HG03457 (cell line): ENCODE data around the gene C1orf159.

ENCODE experiments used
- ATAC-seq: cut with Tn5 transposase; IDR thresholded peaks from one replicate; pipeline ENCODE4 v1.9.1; 2021; ENCODE audit warnings: moderate number of reproducible peaks; ENCODE audit not compliant: unreplicated experiment

Gene C1orf159

DNA sequence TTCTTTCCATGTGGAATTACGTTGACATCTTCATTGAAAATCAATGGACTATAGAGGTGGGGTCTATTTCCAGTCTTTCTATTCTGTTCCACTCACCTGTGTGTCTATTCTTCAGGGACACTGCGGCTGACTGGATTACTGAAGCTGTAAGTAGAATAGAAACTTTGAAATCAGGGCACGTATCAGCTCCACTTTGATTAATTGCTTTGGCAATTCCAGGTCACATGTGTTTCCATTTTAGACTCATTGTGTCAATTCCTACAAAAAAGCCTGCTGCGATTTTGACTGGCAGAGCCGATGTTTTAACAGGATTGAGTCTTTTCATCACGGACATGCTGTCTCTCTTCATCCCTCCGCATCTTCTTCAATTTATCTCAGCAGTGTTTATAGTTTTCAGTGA lies 20.9 kb downstream of the C1orf159 start:
- no peak for ATAC-seq

DNA sequence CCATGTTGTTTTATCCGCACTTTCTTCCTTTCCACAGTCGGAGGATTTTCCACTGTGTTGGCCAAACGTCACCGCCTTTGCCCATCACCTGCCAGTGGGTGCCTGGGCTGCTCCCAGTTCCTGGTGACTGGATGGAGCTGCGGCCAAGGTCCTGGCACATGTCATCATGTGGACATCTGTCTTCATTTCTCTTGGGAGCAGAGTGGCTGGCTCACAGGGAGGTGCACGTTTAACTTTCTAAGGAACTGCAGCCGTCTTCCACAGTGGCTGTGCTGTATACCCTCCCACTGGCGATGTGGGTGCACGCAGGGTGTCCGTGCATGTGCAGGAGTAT lies 22.3 kb downstream of the C1orf159 start:
- no peak for ATAC-seq

DNA sequence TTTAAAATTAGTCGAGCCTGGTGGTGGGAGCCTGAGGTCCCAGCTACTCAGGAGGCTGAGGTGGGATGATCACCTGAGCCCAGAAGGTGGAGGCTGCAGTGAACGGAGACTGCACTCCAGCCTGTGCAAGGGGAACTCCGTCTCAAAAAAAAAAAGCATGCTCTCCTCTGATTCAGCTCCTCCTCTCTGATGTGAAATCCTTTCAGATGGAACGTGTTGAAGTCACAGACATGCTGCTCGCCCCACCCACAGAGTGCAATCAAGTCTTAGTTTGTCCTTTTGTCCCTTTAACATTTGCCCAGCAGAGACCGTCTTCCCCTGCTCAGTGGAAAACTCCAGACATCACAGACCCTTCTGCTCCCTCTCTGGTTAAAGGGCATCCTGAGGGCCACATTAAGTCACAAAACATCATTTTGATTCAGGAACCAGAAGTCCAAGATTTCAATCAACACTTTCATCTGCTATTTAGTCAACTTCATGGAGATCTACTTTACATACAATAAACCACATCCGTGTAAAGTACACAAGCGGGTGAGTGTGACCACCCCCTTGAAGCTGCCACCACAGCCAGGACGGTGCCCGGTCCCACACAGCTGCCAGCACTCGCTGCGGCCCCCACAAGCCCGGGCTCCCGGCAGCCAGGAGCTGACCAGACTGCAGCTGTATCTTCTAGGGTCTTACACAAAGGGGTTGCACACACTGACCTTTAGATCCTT lies 22.8 kb downstream of the C1orf159 start:
- ATAC-seq, result no peak

DNA sequence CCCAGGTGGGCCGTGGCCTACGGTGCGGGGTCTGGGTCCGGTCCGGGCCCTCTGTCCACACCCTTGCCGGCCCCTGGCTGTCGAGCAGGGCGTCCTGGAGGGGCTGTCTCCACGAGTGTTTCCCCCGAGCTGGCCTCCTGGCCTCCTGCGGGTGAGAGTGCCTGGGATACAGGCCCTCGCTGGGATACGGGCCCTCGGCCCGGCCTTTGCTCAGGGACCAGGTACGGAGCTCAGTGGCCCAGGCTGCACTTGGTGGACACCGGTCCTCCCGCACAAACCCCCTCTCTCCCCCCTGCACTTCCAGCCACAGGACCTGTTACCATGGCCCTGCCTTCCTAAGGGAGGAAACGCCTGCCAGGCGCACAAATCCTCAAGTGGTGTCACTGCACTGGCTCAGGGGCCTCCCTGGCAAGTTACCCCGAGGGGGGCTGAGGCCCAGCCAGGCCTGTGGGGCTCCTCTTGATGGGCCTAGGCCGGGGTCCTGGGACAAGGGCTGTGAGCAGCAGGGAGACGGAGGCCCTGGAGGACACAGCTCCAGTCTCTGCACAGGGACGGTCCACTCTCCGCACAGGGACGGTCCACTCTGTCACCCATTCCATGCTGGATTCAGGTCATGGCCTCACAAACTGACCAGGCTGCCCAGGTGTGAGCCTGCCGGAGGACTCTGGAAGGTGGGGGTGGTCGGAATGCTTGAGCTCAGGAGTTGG lies 23.6 kb downstream of the C1orf159 start:
- ATAC-seq, result no peak

DNA sequence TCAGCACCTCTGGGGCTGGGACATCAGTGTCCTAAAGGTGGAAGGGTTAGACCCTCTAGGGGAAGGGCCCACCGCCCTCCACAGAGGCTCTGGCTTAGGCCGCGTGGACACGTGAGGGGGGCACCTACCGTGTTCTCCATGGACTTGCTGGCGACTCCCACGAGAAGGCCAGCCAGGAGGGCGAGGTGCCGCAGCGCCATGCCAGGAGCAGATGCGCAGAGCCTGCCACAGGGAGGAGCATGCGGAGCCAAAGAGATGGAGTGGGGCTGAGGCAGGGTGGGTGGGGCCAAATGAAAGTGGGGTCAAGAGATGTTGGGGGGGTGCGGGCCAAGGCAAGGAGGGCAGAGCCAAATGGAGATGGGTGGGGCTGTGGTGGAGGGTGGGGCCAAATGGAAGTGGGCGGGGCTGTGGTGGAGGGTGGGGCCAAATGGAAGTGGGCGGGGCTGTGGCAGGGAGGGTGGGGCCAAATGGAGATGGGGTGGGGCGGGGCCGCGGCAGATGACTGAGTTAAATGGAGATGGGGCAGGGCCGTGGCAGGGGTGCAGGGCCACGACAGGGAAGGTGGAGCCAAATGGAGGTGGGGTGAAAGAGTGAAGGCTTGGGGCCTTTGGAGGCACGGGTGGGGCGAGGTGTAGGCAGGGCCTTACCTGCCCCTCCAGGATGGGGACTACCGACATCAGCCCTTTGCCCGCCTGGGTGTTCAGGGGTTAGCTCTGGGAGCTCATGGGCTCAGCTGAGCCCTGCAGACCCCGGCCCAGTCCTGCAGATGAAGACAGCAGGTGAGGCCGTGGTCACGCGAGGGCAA lies 24.3 kb downstream of the C1orf159 start:
- ATAC-seq, result no peak

DNA sequence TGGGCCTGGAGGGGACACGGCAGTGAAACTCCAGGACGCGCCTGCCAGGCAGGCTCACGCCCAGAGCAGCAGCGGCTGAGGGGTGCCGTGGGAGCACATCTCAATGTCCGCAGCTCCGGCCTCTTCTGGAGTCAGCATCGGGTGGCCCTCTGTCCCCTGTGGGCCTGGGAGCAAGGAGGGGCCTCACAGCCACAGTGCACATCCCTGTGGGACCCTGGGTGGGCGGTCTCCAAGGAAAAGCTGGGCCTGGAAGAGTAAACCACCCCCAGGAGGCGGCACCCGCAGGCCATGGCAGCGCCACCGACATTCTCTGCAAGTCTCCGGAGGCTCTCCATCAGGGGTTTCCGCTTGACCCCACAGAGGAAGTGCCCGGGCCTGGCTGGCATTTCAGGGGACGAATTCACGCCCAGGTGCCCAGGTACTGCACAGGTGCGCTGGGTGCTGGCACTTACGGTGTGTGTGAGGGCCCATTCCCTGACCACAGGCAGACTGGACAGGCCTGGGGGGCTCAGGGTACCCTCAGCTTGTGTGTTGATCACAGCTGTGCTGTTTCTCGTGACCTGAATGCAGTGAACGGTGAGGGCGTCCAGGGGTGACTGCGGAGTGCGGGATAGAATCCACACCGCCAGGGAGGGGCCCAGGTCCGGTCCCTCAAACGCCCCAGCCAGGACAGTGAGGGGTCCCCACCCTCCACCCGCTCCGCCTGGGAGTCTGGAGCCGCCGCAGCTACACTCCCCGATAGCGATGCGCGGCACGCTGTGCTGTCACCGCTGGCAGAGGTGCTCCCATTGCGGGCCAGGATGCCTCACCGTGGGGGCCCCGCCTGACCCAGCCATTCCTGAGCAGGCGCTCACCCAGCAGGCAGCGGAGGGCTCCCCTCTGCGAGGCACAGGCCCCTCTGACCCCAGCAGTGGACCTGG lies 25.2 kb downstream of the C1orf159 start:
- no peak for ATAC-seq

DNA sequence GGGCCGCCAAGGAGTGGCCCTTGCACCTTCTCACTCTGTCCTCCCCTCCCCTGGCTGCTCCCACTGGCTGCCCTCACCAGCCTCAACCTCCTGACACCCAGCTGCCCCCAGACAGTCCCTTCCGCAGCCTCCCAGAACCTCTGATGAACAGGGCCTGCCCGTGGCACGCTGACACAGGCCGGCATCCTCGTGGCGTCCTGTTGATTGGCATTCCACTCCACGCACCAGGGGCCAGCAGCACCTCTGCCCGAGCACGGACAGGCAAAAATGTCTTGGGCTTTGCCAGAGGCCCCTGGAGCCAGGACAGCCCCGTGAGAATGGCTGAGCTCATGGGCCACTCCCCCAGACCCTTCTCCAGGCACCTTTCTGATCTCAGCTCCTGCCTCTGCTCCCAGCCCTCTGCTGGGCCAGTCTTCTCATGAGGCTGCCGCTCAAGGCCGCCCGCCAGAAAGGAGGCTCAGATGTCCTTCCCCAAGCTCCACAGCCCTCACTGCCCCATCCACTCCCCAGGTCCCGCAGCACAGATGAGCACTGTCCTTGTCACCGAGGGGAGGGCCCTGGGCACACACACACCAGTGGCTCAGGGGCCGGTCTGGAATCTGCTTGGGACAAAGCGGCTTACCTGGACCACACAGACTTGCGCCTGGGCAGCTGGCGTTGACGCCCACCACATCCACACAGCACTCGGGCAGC lies 26.0 kb downstream of the C1orf159 start:
- no peak for ATAC-seq

DNA sequence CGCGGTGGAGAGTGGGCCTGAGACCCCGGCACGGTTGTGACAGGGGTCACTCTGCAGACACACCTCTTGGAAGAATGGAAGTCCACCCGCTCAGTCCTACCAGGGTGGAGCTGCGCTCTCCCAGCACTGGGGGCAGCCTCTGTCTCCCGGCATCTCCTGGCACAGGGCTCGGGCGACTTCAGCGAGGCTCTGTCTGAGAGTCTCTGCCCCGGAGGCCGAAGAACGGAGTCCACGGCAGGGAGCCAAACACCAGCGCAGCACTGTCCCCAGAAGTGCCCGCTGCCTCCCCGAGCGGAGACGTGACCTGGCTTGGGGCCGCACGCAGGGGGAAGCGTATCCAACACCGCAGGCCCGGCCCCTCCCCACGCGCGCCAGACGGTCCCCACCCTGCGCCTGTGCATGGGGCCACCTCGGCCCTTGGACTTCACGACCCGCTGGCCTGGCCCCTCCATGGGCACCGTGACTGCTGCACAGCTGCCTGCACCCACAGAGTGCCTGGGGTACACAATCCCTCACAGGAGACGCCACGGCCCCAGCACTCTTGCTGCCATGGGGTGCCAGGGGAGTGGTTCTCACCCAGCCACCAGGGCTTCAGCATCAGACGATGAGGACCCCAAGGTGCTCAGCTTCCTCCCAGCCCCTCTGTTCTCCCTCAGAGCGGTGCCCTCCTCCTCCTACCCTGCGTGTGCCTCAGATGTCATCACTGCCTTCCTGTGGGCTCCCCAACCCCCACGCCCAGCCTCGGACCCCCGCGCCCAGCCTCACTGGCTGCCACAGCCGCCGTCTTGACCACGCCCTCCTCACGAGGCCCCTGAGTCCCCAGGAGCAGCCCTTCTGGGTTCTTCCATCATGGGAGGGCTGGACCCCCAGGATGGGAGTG lies 26.8 kb downstream of the C1orf159 start:
- no peak for ATAC-seq

DNA sequence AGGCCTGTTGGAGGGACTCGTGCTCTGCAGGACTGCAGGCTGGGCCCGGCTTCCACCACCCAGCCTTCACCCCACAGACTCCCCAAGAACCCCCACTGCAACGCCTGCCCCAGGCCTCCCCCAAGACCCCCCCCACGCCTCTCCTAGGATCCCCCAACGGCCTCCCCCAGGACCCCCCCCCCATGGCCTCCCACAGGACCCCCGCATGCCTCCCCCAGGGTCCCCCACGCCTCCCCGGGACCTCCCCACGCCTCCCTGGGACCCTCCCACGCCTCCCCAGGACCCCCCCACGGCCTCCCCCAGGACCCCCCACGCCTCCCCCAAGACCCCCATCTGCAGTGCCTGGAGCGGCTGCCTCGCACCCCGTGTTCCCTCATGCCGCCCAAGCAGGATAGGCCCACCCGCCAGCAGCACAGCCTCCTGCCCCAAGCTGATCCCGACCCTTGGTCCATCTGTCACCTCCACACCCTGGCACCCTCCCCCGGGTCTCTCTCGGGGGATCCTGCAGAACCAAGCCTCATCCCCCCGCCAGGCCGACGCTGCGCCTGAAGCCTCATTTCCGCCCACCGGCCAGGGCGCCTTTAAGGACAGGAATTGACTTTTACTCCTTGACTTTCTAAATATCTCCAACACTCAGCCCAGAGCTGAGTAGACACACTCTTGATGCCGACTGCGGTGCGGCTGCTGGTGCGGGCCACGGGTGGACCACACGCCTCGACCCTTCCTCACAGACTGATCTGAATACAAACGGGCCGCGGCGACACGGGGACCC lies 27.7 kb downstream of the C1orf159 start:
- ATAC-seq, result no peak

DNA sequence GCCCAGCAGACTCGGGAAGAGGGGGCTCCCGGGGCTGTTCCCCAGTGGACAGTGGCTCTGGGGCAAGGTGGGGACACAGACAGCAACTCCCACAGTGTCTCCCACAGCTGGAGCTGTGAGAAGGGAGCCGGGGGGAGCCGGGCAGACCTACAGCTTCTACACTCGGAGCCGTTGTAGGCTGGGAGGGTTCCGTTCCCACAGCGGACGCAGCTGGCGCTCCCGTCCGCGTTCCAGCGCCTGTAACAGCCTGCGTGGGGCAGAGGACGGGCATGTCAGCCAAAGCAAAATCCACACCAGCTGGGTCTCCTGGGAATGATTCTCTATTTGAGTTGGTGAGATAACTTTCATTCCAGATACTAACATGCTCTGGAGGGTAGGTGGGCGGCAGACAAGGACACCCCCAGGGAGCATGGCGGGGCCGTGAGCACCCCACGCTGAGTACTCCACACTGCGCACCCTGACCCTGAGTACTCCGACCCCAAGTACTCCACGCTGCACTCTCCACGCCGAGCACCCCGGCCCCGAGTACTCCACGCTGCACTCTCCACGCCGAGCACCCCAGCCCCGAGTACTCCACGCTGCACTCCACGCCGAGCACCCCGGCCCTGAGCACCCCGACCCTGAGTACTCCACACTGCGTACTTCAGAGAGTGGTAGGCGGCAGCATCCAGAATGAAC lies 28.4 kb downstream of the C1orf159 start:
- no peak for ATAC-seq

DNA sequence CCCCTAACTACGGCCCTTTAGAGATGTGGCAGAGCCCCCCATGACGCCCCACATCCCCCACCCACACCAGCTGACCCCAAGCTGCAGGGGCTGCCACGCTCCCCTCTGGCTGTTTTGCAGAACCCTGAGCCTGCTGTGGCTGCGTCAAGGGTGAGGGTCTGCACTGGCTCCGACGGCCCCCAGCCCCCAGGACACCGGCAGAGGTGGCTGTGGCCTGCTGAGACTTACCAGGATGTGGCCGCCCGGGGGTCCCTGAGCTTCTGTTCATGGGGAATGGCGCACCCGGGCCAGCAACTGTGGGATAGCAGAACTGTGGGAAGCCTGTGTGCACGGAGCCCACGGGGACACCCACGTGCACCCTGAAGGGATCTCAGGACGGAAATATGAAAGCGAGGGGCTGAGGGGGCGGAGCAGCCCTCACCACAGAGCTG lies 29.0 kb downstream of the C1orf159 start:
- ATAC-seq, result no peak

DNA sequence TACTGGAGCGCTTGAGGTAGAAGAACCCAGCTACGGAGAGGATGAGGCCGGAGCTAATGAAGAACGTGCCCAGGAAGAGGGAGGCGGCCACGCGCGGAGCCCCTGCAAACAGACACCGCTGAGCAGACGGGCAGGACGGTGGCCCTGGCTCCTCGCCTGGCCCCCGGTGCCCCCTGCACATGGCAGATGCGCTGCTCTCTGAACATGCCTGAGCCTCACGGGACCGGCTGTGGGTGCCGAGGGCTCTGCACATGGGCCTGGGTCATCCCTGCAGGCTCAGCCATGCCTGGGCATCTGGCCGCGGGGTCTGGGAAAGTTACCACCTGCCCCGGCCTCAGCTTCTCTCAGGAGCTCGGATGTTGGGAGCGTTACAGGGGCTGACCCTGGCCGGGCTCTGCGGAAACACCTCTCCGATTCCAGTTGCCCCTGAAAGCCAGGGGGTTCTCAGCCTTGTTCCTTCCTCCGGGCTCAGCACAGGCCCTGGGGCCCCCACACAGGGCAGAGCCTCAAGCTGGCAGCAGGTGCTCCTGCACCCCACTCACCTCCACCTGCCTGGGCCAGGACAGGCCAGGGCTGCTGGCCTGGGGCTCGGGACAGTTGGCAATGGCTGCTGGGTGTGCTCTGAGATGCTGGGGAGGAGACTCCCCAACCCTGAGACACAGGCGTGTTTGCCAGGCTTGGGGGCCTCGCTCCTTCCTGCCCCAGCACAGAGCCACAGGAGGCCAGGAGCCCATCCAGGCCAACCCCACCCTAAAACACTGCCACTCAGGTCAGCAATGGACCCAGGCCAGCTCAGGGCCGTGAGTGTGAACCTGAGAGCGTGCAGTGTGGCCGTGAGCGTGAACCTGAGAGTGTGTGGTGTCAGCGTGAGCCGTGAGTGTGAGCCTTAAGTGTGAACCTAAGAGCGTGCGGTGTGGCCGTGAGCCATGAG lies 29.7 kb downstream of the C1orf159 start:
- no peak for ATAC-seq

DNA sequence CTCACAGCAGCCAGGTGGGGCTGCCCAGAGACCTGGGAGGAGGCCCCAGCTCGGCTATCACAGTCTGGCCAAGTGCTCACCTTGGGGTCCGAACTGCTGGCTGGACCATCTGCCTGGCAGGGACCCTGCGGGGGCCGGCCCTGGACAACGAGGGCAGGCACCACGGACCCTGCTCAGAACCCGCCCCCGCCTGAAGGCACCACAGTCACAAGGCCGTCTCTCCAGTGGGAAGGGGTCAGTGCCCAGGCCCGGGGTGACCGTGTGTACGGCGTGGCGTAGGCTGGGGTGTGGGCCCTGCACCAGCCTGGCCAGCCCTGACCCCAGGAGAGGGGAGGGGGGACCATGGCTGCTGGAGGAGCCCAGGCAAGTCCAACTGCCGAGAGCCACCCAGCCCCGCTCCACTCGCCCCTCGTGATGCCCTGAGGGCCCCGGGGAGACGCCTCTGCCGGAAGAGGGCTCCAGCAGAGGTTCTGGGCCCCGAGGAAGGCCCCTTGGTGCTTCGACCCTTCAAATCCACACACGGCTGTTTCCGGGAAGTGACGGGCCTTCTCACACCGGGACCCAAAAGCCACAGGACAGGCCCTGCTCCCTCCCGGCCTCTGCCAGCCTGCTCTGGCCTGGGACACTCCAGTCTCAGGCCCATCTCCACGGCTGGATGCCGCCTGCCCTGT lies 30.6 kb downstream of the C1orf159 start:
- no peak for ATAC-seq

DNA sequence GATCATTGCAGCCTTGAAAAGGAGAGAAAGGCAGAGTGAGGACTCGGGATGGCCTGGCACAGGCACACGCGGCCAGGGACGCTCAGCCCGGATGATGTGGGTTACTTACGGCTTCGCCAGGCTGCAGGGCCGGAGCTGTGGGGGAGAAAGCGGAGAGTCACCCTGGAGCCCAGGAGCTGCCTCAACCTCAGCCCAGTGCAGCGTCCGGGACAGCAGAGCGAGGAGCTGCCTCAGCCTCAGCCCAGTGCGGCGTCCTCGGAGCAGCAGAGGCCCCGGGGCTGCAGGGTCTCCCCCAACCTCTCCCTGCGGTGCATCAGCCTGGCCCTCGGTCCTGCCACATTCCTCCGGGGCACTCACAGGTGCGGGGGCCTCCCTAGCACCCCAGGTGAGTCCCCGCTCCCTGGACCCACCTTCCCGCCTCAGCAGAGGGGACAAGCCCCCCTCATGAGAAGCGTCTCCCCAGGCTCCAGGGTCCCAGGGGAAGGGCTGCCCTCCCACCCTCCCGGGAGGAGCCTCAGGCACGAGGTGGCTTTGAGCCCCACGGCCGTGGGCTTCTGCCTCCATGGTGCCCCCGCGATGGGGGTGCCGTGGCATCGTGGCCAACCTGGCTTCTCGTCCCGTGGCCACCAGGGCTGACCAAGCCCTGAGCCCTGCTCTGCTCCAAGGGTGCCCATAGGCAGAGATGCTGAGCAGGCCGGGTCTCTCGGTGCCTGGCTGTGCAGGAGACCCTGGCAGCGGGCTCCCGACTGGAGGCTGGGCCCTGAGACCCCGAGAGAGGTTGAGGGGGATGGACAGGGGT lies 31.3 kb downstream of the C1orf159 start:
- no peak for ATAC-seq
